HCT116 (cell line): ENCODE measurements around the gene CDON. TPM values are rescaled to one million over a fixed set of nuclear protein-coding genes. Genes with fewer than 3 reads are reported as not detected.

Experiments used
- ATAC-seq: fragments of 200-7000 bp; cut with Tn5 transposase; 2 replicates; pipeline ENCODE4 v1.9.1; 2020; ENCODE audit warnings: mild to moderate bottlenecking, moderate library complexity
- BruUV-seq: library from RNA; stranded (reverse); fragments of 400-500 nt; replicated peaks from 2 replicates; lab custom pipeline; 2021; lab: Mats Ljungman, UMichigan
- CTCF ChIA-PET: fragments of 300-600 bp; sonication (Branson Sonifier 250); formaldehyde crosslinking; loops from one replicate; lab custom pipeline; 2021; ENCODE audit warnings: antibody characterized with exemption; lab: Charles Lee
- POLR2A ChIA-PET: fragments of 300-600, 350-600 bp; sonication (Branson Sonifier 250); formaldehyde crosslinking; loops from one replicate; lab custom pipeline; 2021; ENCODE audit warnings: antibody characterized with exemption; lab: Charles Lee
- RAD21 ChIA-PET, 2 experiments: fragments of 300-600 bp; sonication (Branson Sonifier 250); formaldehyde crosslinking; loops; one replicate each; lab custom pipeline; 2023; ENCODE audit warnings: low total read pairs in 2 of 2; ENCODE audit not compliant: uncharacterized antibody in 2 of 2, unreplicated experiment in 2 of 2, low non-redundant PET in 1 of 2; lab: Charles Lee
- DNase-seq: peaks from one replicate; pipeline ENCODE4 v3.0.0-alpha.2; 2010; ENCODE audit warnings: low read depth, low spot score
- H2AFZ ChIP-seq: fragments of 200-600 bp; shearing (Covaris generic), sonication (generic); 2 replicates; pipeline ENCODE4 v1.6.1; 2017; ENCODE audit warnings: low read depth, mixed run types, mixed read lengths, antibody characterized with exemption, low read length; ENCODE audit not compliant: poor library complexity, severe bottlenecking
- H3K27ac ChIP-seq: 2 replicates; pipeline ENCODE4 v1.5.1; 2012; ENCODE audit warnings: low read depth, low read length
- H3K27me3 ChIP-seq: fragments of 200-600 bp; sonication (generic); 2 replicates; pipeline ENCODE4 v1.6.1; 2016; ENCODE audit warnings: mixed run types, low read length, mixed read lengths; ENCODE audit not compliant: insufficient read depth
- H3K36me3 ChIP-seq, 2 experiments: fragments of 200-500 bp in 1 of 2; fragments of 200-600 bp in 1 of 2; sonication (Bioruptor generic) in 1 of 2; sonication (generic) in 1 of 2; 2 replicates each; pipeline versions ENCODE4 v1.5.1 to v1.6.1; 2014 to 2016; ENCODE audit warnings: low read length in 2 of 2, inconsistent platforms in 1 of 2, mixed read lengths in 1 of 2, mixed run types in 1 of 2; ENCODE audit not compliant: insufficient read depth in 2 of 2, control insufficient read depth in 1 of 2
- H3K4me1 ChIP-seq, 2 experiments: fragments of 200-600 bp in 1 of 2; sonication (generic) in 1 of 2; 2 replicates each; pipeline versions ENCODE4 v1.5.1 to v1.6.1; 2012 to 2017; ENCODE audit warnings: low read length in 2 of 2, inconsistent platforms in 1 of 2, mild to moderate bottlenecking in 1 of 2, mixed read lengths in 1 of 2, mixed run types in 1 of 2, moderate library complexity in 1 of 2; ENCODE audit not compliant: insufficient read depth in 2 of 2, control insufficient read depth in 1 of 2
- H3K4me2 ChIP-seq: fragments of 200-600 bp; sonication (generic); 2 replicates; pipeline ENCODE4 v1.6.1; 2017; ENCODE audit warnings: mixed run types, low read length, mixed read lengths
- H3K4me3 ChIP-seq, 2 experiments: fragments of 200-600 bp in 1 of 2; sonication (generic) in 1 of 2; replicated peaks in 1 of 2; 2 replicates each; pipeline ENCODE4 v1.5.1; 2011 to 2016; ENCODE audit warnings: low read length in 2 of 2, control low read depth in 1 of 2, low read depth in 1 of 2, mild to moderate bottlenecking in 1 of 2, mixed read lengths in 1 of 2, mixed run types in 1 of 2
- H3K79me2 ChIP-seq: fragments of 200-600 bp; sonication (generic); 2 replicates; pipeline ENCODE4 v1.6.1; 2017; ENCODE audit warnings: mild to moderate bottlenecking, mixed run types, low read length, moderate library complexity, mixed read lengths; ENCODE audit not compliant: insufficient read depth
- H3K9ac ChIP-seq: fragments of 200-600 bp; sonication (generic); 2 replicates; pipeline ENCODE4 v1.6.1; 2016; ENCODE audit warnings: low read length, mixed read lengths
- H3K9me2 ChIP-seq: fragments of 200-600 bp; sonication (generic), shearing (Covaris generic); 2 replicates; pipeline ENCODE4 v1.6.1; 2017; ENCODE audit warnings: mixed run types, mild to moderate bottlenecking, moderate library complexity; ENCODE audit not compliant: insufficient read depth
- H3K9me3 ChIP-seq, 2 experiments: fragments of 200-500 bp in 1 of 2; fragments of 200-600 bp in 1 of 2; sonication (Bioruptor generic) in 1 of 2; sonication (generic) in 1 of 2; 2 replicates each; pipeline ENCODE4 v1.6.1; 2014 to 2017; ENCODE audit warnings: low read length in 2 of 2, mixed read lengths in 2 of 2, inconsistent platforms in 1 of 2, low read depth in 1 of 2, mild to moderate bottlenecking in 1 of 2, mixed run types in 1 of 2, moderate library complexity in 1 of 2; ENCODE audit not compliant: control insufficient read depth in 1 of 2, insufficient read depth in 1 of 2
- H4K20me1 ChIP-seq: fragments of 200-600 bp; sonication (generic), shearing (Covaris generic); 2 replicates; pipeline ENCODE4 v1.6.1; 2017; ENCODE audit warnings: mixed run types, mild to moderate bottlenecking, moderate library complexity; ENCODE audit not compliant: insufficient read depth
- CBX3 ChIP-seq: IDR thresholded peaks from 2 replicates; pipeline ENCODE4 v1.6.1; 2012; ENCODE audit warnings: low read depth
- CEBPB ChIP-seq: IDR thresholded peaks from 2 replicates; pipeline ENCODE4 v1.6.1; 2012; ENCODE audit warnings: low read depth
- EGR1 ChIP-seq: IDR thresholded peaks from 2 replicates; pipeline ENCODE4 v1.6.1; 2012; ENCODE audit warnings: low read depth
- ELF1 ChIP-seq: IDR thresholded peaks from 2 replicates; pipeline ENCODE4 v1.6.1; 2012; ENCODE audit warnings: low read depth, borderline replicate concordance
- EZH2phosphoT487 ChIP-seq: fragments of 200-600 bp; IDR thresholded peaks from 2 replicates; pipeline ENCODE4 v1.6.1; 2018; ENCODE audit warnings: antibody characterized with exemption, borderline replicate concordance
- POLR2A ChIP-seq: IDR thresholded peaks from 2 replicates; pipeline ENCODE4 v1.7.0; 2011; ENCODE audit warnings: borderline replicate concordance; ENCODE audit not compliant: insufficient read depth, insufficient read length; ENCODE audit errors: extremely low read depth
- POLR2AphosphoS5 ChIP-seq: IDR thresholded peaks from 2 replicates; pipeline ENCODE4 v1.6.1; 2011; ENCODE audit warnings: mild to moderate bottlenecking, low read depth, low read length, moderate library complexity
- SP1 ChIP-seq: IDR thresholded peaks from 2 replicates; pipeline ENCODE4 v1.6.1; 2012; ENCODE audit warnings: low read depth
- SRF ChIP-seq: IDR thresholded peaks from 2 replicates; pipeline ENCODE4 v1.6.1; 2012; ENCODE audit warnings: low read depth
- ZNF274 ChIP-seq: fragments of 200-500 bp; sonication (Bioruptor generic); IDR thresholded peaks from 2 replicates; pipeline ENCODE4 v1.6.1; 2014; ENCODE audit warnings: mild to moderate bottlenecking, low read depth, low read length, inconsistent platforms
- intact Hi-C: fragments of 100-400 bp; cut with micrococcal nuclease; formaldehyde crosslinking; loops from 2 replicates; pipeline ENCODE4 v1.10.0; 2022
- total RNA-seq: library from RNA; stranded (reverse); gene quantifications from one replicate; pipeline ENCODE4 v1.2.1, GENCODE V29; 2021; ENCODE audit not compliant: unreplicated experiment
- TF ChIP-seq, protein P1 (sequence below): IDR thresholded peaks from 2 replicates; pipeline ENCODE4 v1.6.1; 2012

The CDON gene
- total RNA-seq, 1 experiment from 2014 or later: 16.9 TPM

DNA sequence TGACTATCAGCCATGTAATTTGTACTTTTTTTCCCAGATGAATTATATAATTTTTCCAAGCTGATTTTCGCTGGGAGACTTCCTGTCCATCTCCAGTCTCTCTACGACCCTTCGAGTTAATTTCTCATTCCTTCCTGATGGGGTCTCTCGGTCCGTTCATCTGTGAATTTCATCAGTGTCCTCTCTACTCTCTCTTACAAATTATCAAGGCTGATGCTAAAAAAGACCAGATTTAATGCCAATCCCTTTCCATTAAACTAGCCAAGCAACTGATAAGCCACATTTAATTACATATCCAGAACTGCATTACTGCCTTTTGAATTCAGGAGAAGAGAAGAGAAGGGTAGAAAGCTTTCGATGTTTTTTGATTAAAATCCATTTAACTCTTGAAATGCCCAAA is 91.0 kb downstream of the CDON start:
- no peaks in the 10 kb centered on the region for H3K4me1 ChIP-seq
- ChIA-PET RAD21 (no interaction called here), CTCF (no interaction called here), POLR2A (no interaction called here)
- TF ChIP-seq POLR2AphosphoS5 (no peak), ELF1 (no peak)
- TF ChIP-seq, protein P1, sequence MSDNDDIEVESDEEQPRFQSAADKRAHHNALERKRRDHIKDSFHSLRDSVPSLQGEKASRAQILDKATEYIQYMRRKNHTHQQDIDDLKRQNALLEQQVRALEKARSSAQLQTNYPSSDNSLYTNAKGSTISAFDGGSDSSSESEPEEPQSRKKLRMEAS: no peak
- no peaks in the 10 kb centered on the region for H3K36me3 ChIP-seq
- H3K9me2 ChIP-seq: no peaks in the 10 kb centered on the region
- DNase-seq (no peak), ATAC-seq (no peak)
- no peak overlapping the region for H3K4me3 ChIP-seq
- H2AFZ ChIP-seq: no peak overlapping the region
- H3K27ac ChIP-seq: no peak overlapping the region
- BruUV-seq: no TSS peak
- H3K9me3 ChIP-seq: no peaks in the 10 kb centered on the region
- H3K27me3 ChIP-seq: no peaks in the 10 kb centered on the region
- no peaks in the 10 kb centered on the region for H3K79me2 ChIP-seq
- H3K4me2 ChIP-seq: no peak overlapping the region
- no peaks in the 10 kb centered on the region for H4K20me1 ChIP-seq
- H3K9ac ChIP-seq: no peak overlapping the region
- intact Hi-C loops: no loop called here

DNA sequence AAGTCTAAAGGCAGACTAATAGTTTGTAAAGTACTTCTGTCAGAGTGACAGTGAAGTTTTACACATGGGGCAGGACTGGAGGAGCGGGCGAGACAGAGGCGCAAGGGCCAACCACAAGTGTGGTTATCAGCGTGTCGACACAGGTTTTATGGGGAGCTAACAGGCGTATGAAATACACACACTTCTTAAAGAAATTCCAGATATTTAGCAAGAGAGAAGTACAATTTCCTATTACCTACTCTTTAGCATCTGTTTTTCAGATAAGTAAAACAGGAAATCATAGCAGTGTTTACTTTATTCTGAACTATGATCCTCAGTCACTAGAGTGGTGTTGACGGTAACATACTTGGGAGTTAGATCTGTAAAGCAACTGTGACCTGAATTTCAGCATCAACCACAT is 94.3 kb downstream of the CDON start:
- RAD21 ChIA-PET: no interaction called here
- H3K9me2 ChIP-seq: no peaks in the 10 kb centered on the region
- DNase-seq: no peak
- intact Hi-C loops: no loop called here
- H3K27me3 ChIP-seq: no peaks in the 10 kb centered on the region
- no peaks in the 10 kb centered on the region for H3K79me2 ChIP-seq
- CTCF ChIA-PET: no interaction called here
- H3K9me3 ChIP-seq: no peaks in the 10 kb centered on the region
- POLR2A ChIA-PET: no interaction called here
- no peak overlapping the region for H3K27ac ChIP-seq
- no peaks in the 10 kb centered on the region for H4K20me1 ChIP-seq
- H3K4me3 ChIP-seq: no peak overlapping the region
- no peak overlapping the region for H3K9ac ChIP-seq
- H3K36me3 ChIP-seq: no peaks in the 10 kb centered on the region
- no peak for ATAC-seq
- no peaks in the 10 kb centered on the region for H3K4me1 ChIP-seq
- no TSS peak for BruUV-seq
- no peak overlapping the region for H2AFZ ChIP-seq
- no peak for TF ChIP-seq ZNF274
- TF ChIP-seq ELF1: no peak
- TF ChIP-seq CBX3: no peak
- TF ChIP-seq, protein P1: no peak
- TF ChIP-seq EGR1: no peak
- no peak for TF ChIP-seq SRF
- TF ChIP-seq POLR2A: no peak
- no peak for TF ChIP-seq EZH2phosphoT487
- TF ChIP-seq SP1: no peak
- no peak for TF ChIP-seq CEBPB
- TF ChIP-seq POLR2AphosphoS5: no peak
- H3K4me2 ChIP-seq: no peak overlapping the region
